Measurements from ENCODE around the gene TMEM170A. TPM values are rescaled to one million over a fixed set of nuclear protein-coding genes. Genes with fewer than 3 reads are reported as not detected.

Gene TMEM170A
- total and polyA plus RNA-seq, 2 experiments from 2014 or later = 31.0 to 68.5 TPM

DNA sequence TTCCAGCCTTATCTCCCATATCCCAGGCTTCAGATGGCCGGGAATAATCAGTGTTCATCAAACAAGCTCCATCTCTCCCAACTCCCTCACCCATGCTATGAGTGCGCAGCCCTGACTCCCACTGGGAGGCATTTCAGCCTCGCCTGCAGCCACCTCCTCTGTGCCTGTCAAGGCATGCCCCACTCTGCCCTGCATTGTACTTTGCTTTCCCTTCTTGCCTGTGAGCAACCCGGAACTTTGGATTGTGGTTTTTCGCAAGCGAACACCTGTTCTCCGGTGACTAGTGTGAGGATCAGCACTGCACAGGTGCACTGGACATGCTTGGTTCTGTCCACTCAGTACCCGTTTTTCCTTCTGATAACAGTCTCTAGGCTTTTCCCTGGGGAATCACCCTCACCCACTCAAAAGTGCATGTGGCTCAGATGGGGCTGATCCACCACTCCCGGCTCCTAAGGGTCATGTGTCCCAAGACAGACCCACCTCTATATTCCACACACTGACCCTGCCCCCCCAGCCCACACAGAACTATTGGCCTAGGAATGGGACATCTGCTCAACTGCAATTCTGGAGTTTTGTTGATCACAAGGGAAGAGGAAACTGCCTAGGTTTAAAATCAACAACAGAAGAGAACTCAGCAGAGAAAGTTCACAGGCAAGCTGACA is 21.7 kb upstream of the TMEM170A start:
- H3K36me3 ChIP-seq (ENCODE audit: insufficient read depth) = no peaks in the 10 kb centered on the region
- H3K79me2 ChIP-seq (replicated peaks; ENCODE audit: insufficient read depth) = no peaks in the 10 kb centered on the region
- H4K20me1 ChIP-seq (replicated peaks; ENCODE audit: insufficient read depth) = no peaks in the 10 kb centered on the region
- no peaks in the 10 kb centered on the region for H3K4me1 Mint-ChIP-seq
- ATAC-seq (no peak), DNase-seq (ENCODE audit: low spot score) (no peak)
- H3K36me3 Mint-ChIP-seq (ENCODE audit: low read depth) = peaks cover 15% of the 10 kb centered on the region
- no peak for TF ChIP-seq STAT1 (IDR thresholded peaks at IDR 0.05; ENCODE audit: unreplicated experiment)
- no peak for TF ChIP-seq EZH2 (IDR thresholded peaks at IDR 0.05; ENCODE audit: low read depth, unreplicated experiment)
- no peak for TF ChIP-seq CREB1 (CRISPR knock-in tag; IDR thresholded peaks at IDR 0.05; ENCODE audit: low read depth)
- TF ChIP-seq, protein P1, sequence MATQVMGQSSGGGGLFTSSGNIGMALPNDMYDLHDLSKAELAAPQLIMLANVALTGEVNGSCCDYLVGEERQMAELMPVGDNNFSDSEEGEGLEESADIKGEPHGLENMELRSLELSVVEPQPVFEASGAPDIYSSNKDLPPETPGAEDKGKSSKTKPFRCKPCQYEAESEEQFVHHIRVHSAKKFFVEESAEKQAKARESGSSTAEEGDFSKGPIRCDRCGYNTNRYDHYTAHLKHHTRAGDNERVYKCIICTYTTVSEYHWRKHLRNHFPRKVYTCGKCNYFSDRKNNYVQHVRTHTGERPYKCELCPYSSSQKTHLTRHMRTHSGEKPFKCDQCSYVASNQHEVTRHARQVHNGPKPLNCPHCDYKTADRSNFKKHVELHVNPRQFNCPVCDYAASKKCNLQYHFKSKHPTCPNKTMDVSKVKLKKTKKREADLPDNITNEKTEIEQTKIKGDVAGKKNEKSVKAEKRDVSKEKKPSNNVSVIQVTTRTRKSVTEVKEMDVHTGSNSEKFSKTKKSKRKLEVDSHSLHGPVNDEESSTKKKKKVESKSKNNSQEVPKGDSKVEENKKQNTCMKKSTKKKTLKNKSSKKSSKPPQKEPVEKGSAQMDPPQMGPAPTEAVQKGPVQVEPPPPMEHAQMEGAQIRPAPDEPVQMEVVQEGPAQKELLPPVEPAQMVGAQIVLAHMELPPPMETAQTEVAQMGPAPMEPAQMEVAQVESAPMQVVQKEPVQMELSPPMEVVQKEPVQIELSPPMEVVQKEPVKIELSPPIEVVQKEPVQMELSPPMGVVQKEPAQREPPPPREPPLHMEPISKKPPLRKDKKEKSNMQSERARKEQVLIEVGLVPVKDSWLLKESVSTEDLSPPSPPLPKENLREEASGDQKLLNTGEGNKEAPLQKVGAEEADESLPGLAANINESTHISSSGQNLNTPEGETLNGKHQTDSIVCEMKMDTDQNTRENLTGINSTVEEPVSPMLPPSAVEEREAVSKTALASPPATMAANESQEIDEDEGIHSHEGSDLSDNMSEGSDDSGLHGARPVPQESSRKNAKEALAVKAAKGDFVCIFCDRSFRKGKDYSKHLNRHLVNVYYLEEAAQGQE (IDR thresholded peaks at IDR 0.05; ENCODE audit: unreplicated experiment) = no peak
- H3K27ac Mint-ChIP-seq = 0 out of 2 replicates have a peak overlapping the region, but pooled peaks have one; percentile 20
- no peaks in the 10 kb centered on the region for H3K4me1 ChIP-seq (ENCODE audit: insufficient read depth)
- H3K9me3 Mint-ChIP-seq = no peaks in the 10 kb centered on the region
- no peaks in the 10 kb centered on the region for H3K9me2 ChIP-seq (ENCODE audit: insufficient read depth)
- no peak overlapping the region for H3K4me2 ChIP-seq
- H3K27me3 Mint-ChIP-seq (ENCODE audit: insufficient read depth, low read depth, poor library complexity) = peaks cover 10% of the 10 kb centered on the region
- no peaks in the 10 kb centered on the region for H3F3A ChIP-seq (replicated peaks; ENCODE audit: low read depth)
- H3K4me3 Mint-ChIP-seq = no peak overlapping the region
- H3K4me3 ChIP-seq = no peak overlapping the region
- H3K27me3 ChIP-seq (ENCODE audit: insufficient read depth) = no peaks in the 10 kb centered on the region
- no peak overlapping the region for H3K27ac ChIP-seq (ENCODE audit: low read depth)
- H2AFZ ChIP-seq = no peak overlapping the region

DNA sequence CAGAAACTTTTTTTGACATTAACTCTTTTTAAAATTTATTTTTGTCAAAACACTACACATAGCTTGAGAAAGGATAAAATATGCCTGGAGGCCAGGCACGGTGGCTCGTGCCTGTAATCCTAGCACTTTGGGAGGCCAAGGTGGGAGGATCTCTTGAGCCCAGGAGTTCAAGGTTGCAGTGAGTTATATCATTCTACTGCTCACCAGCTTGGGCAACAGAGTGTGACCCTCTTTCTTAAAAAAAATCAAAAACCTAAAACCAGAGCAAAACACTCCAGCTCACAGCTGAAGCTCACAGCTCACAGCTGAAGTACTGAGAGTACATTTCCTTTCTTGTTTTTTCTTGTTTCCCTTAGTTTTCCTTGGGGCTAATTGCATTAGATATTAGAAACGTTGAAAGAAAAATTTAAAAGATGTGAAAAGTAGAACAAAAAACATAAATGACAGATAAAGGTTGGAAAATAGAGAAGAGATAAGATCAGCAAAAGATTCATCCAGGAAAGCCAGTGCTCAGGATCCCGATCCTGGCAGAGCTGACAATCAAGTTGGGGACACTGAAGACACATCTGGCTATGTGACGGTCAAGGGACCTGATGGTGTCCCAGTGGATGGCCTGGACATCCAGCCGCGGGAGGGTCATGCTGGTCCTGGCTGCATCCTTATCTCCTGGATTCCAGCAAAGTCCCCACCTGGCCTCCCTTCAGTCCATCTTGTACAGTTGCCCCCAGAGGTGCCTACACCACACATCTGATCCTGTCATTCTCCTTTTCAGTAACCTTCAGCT is 20.9 kb upstream of the TMEM170A start:
- Histone ChIP-seq H3K9me2 (ENCODE audit: insufficient read depth) (no peaks in the 10 kb centered on the region), H3K27ac (ENCODE audit: low read depth) (no peak overlapping the region), H3K4me2 (no peak overlapping the region), H2AFZ (no peak overlapping the region), H4K20me1 (replicated peaks; ENCODE audit: insufficient read depth) (no peaks in the 10 kb centered on the region), H3F3A (replicated peaks; ENCODE audit: low read depth) (no peaks in the 10 kb centered on the region), H3K36me3 (ENCODE audit: insufficient read depth) (no peaks in the 10 kb centered on the region), H3K27me3 (ENCODE audit: insufficient read depth) (no peaks in the 10 kb centered on the region), H3K4me1 (ENCODE audit: insufficient read depth) (no peaks in the 10 kb centered on the region), H3K79me2 (replicated peaks; ENCODE audit: insufficient read depth) (no peaks in the 10 kb centered on the region), H3K4me3 (no peak overlapping the region)
- no peak overlapping the region for H3K27ac Mint-ChIP-seq
- ATAC-seq (no peak), DNase-seq (ENCODE audit: low spot score) (no peak)
- H3K27me3 Mint-ChIP-seq (ENCODE audit: insufficient read depth, low read depth, poor library complexity) = peaks cover 10% of the 10 kb centered on the region
- H3K9me3 Mint-ChIP-seq = no peaks in the 10 kb centered on the region
- H3K4me1 Mint-ChIP-seq = no peaks in the 10 kb centered on the region
- H3K36me3 Mint-ChIP-seq (ENCODE audit: low read depth) = peaks cover 15% of the 10 kb centered on the region
- H3K4me3 Mint-ChIP-seq = no peak overlapping the region
- TF ChIP-seq STAT1 (IDR thresholded peaks at IDR 0.05; ENCODE audit: unreplicated experiment) (no peak), JUNB (IDR thresholded peaks at IDR 0.05; ENCODE audit: unreplicated experiment) (no peak), CREB1 (CRISPR knock-in tag; IDR thresholded peaks at IDR 0.05; ENCODE audit: low read depth) (no peak), POLR2AphosphoS5 (IDR thresholded peaks at IDR 0.05; ENCODE audit: low read depth) (no peak)
- TF ChIP-seq, protein P2, sequence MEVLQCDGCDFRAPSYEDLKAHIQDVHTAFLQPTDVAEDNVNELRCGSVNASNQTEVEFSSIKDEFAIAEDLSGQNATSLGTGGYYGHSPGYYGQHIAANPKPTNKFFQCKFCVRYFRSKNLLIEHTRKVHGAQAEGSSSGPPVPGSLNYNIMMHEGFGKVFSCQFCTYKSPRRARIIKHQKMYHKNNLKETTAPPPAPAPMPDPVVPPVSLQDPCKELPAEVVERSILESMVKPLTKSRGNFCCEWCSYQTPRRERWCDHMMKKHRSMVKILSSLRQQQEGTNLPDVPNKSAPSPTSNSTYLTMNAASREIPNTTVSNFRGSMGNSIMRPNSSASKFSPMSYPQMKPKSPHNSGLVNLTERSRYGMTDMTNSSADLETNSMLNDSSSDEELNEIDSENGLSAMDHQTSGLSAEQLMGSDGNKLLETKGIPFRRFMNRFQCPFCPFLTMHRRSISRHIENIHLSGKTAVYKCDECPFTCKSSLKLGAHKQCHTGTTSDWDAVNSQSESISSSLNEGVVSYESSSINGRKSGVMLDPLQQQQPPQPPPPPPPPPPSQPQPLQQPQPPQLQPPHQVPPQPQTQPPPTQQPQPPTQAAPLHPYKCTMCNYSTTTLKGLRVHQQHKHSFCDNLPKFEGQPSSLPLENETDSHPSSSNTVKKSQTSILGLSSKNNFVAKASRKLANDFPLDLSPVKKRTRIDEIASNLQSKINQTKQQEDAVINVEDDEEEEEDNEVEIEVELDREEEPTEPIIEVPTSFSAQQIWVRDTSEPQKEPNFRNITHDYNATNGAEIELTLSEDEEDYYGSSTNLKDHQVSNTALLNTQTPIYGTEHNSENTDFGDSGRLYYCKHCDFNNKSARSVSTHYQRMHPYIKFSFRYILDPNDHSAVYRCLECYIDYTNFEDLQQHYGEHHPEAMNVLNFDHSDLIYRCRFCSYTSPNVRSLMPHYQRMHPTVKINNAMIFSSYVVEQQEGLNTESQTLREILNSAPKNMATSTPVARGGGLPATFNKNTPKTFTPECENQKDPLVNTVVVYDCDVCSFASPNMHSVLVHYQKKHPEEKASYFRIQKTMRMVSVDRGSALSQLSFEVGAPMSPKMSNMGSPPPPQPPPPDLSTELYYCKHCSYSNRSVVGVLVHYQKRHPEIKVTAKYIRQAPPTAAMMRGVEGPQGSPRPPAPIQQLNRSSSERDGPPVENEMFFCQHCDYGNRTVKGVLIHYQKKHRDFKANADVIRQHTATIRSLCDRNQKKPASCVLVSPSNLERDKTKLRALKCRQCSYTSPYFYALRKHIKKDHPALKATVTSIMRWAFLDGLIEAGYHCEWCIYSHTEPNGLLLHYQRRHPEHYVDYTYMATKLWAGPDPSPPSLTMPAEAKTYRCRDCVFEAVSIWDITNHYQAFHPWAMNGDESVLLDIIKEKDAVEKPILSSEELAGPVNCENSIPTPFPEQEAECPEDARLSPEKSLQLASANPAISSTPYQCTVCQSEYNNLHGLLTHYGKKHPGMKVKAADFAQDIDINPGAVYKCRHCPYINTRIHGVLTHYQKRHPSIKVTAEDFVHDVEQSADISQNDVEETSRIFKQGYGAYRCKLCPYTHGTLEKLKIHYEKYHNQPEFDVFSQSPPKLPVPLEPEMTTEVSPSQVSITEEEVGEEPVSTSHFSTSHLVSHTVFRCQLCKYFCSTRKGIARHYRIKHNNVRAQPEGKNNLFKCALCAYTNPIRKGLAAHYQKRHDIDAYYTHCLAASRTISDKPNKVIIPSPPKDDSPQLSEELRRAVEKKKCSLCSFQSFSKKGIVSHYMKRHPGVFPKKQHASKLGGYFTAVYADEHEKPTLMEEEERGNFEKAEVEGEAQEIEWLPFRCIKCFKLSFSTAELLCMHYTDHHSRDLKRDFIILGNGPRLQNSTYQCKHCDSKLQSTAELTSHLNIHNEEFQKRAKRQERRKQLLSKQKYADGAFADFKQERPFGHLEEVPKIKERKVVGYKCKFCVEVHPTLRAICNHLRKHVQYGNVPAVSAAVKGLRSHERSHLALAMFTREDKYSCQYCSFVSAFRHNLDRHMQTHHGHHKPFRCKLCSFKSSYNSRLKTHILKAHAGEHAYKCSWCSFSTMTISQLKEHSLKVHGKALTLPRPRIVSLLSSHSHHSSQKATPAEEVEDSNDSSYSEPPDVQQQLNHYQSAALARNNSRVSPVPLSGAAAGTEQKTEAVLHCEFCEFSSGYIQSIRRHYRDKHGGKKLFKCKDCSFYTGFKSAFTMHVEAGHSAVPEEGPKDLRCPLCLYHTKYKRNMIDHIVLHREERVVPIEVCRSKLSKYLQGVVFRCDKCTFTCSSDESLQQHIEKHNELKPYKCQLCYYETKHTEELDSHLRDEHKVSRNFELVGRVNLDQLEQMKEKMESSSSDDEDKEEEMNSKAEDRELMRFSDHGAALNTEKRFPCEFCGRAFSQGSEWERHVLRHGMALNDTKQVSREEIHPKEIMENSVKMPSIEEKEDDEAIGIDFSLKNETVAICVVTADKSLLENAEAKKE (CRISPR knock-in tag; IDR thresholded peaks at IDR 0.05) = no peak
- TF ChIP-seq, protein P3, sequence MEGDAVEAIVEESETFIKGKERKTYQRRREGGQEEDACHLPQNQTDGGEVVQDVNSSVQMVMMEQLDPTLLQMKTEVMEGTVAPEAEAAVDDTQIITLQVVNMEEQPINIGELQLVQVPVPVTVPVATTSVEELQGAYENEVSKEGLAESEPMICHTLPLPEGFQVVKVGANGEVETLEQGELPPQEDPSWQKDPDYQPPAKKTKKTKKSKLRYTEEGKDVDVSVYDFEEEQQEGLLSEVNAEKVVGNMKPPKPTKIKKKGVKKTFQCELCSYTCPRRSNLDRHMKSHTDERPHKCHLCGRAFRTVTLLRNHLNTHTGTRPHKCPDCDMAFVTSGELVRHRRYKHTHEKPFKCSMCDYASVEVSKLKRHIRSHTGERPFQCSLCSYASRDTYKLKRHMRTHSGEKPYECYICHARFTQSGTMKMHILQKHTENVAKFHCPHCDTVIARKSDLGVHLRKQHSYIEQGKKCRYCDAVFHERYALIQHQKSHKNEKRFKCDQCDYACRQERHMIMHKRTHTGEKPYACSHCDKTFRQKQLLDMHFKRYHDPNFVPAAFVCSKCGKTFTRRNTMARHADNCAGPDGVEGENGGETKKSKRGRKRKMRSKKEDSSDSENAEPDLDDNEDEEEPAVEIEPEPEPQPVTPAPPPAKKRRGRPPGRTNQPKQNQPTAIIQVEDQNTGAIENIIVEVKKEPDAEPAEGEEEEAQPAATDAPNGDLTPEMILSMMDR (conservative IDR thresholded peaks at IDR 0.05; ENCODE audit: low read depth in 2 of 2) = no peak

All from GM23338 (cell line).